ENCODE measurements around the gene GPC6. TPM values are rescaled to one million over a fixed set of nuclear protein-coding genes. Genes with fewer than 3 reads are reported as not detected.

GPC6 gene
- total RNA-seq, 4 donors from 2014 or later: 2.7 to 5.7 (median 4.4) TPM

- TF ChIP-seq POLR2A (IDR thresholded peaks at IDR 0.05) (no peak), POLR2AphosphoS5 (IDR thresholded peaks at IDR 0.05) (no peak), CTCF (IDR thresholded peaks at IDR 0.05) (no peak), EP300 (IDR thresholded peaks at IDR 0.05) (no peak)
- WGBS: 44% methylated on average over 4 of the region's 4 CpGs
- DNase-seq (ENCODE audit: low spot score in 2 of 2): no peak
- Histone ChIP-seq H3K4me1 (no peaks in the 10 kb centered on the region), H3K4me3 (no peak overlapping the region), H3K27me3 (no peaks in the 10 kb centered on the region), H3K9me3 (no peaks in the 10 kb centered on the region), H3K36me3 (no peaks in the 10 kb centered on the region), H3K27ac (no peak overlapping the region)
Observed at GRCh38 chr13:93549326-93550005, 322.9 kb downstream of the GPC6 start.

GRCh38 chr13:93550236-93550635 is 323.6 kb downstream of the GPC6 start:
- H3K4me3 ChIP-seq: no peak overlapping the region
- H3K4me1 ChIP-seq: no peaks in the 10 kb centered on the region
- H3K9me3 ChIP-seq: no peaks in the 10 kb centered on the region
- H3K36me3 ChIP-seq: no peaks in the 10 kb centered on the region
- no peak for DNase-seq (ENCODE audit: low spot score in 2 of 2)
- TF ChIP-seq EP300 (IDR thresholded peaks at IDR 0.05) (no peak), POLR2A (IDR thresholded peaks at IDR 0.05) (no peak), CTCF (IDR thresholded peaks at IDR 0.05) (no peak), POLR2AphosphoS5 (IDR thresholded peaks at IDR 0.05) (no peak)
- no peaks in the 10 kb centered on the region for H3K27me3 ChIP-seq
- H3K27ac ChIP-seq: no peak overlapping the region

- H3K27ac ChIP-seq: no peak overlapping the region
- H3K27me3 ChIP-seq: no peaks in the 10 kb centered on the region
- DNase-seq (ENCODE audit: low spot score in 2 of 2): no peak
- H3K4me3 ChIP-seq: no peak overlapping the region
- TF ChIP-seq POLR2AphosphoS5 (IDR thresholded peaks at IDR 0.05): no peak
- TF ChIP-seq EP300 (IDR thresholded peaks at IDR 0.05): no peak
- TF ChIP-seq CTCF (IDR thresholded peaks at IDR 0.05): no peak
- TF ChIP-seq POLR2A (IDR thresholded peaks at IDR 0.05): no peak
- H3K9me3 ChIP-seq: no peaks in the 10 kb centered on the region
- H3K36me3 ChIP-seq: no peaks in the 10 kb centered on the region
- no peaks in the 10 kb centered on the region for H3K4me1 ChIP-seq
Observed at GRCh38 chr13:93552596-93552995, 326.0 kb downstream of the GPC6 start.

GRCh38 chr13:93554514-93554913 is 327.9 kb downstream of the GPC6 start:
- no peaks in the 10 kb centered on the region for H3K4me1 ChIP-seq
- no peak overlapping the region for H3K27ac ChIP-seq
- TF ChIP-seq POLR2AphosphoS5 (IDR thresholded peaks at IDR 0.05) (no peak), EP300 (IDR thresholded peaks at IDR 0.05) (no peak), POLR2A (IDR thresholded peaks at IDR 0.05) (no peak)
- H3K4me3 ChIP-seq: no peak overlapping the region
- no peak for DNase-seq (ENCODE audit: low spot score in 2 of 2)
- WGBS: 81% methylated on average over 3 of the region's 3 CpGs
- H3K36me3 ChIP-seq: no peaks in the 10 kb centered on the region
- no peaks in the 10 kb centered on the region for H3K9me3 ChIP-seq
- H3K27me3 ChIP-seq: no peaks in the 10 kb centered on the region

GRCh38 chr13:93558637-93559036 is 332.0 kb downstream of the GPC6 start:
- no peak for TF ChIP-seq POLR2AphosphoS5 (IDR thresholded peaks at IDR 0.05)
- TF ChIP-seq POLR2A (IDR thresholded peaks at IDR 0.05): no peak
- no peak for TF ChIP-seq EP300 (IDR thresholded peaks at IDR 0.05)
- no peak for TF ChIP-seq CTCF (IDR thresholded peaks at IDR 0.05)
- no peak overlapping the region for H3K27ac ChIP-seq
- no peak for DNase-seq (ENCODE audit: low spot score in 2 of 2)
- H3K27me3 ChIP-seq: no peaks in the 10 kb centered on the region
- no peaks in the 10 kb centered on the region for H3K4me1 ChIP-seq
- no peaks in the 10 kb centered on the region for H3K9me3 ChIP-seq
- no peaks in the 10 kb centered on the region for H3K36me3 ChIP-seq
- 65% methylated on average over 3 of the region's 3 CpGs for WGBS
- no peak overlapping the region for H3K4me3 ChIP-seq

- Histone ChIP-seq H3K36me3 (no peaks in the 10 kb centered on the region), H3K4me1 (no peaks in the 10 kb centered on the region), H3K27ac (no peak overlapping the region), H3K4me3 (no peak overlapping the region), H3K27me3 (no peaks in the 10 kb centered on the region), H3K9me3 (no peaks in the 10 kb centered on the region)
- 45% methylated on average over 3 of the region's 3 CpGs for WGBS
- DNase-seq (ENCODE audit: low spot score in 2 of 2): no peak
- TF ChIP-seq EP300 (IDR thresholded peaks at IDR 0.05): no peak
- no peak for TF ChIP-seq POLR2A (IDR thresholded peaks at IDR 0.05)
- TF ChIP-seq CTCF (IDR thresholded peaks at IDR 0.05): no peak
Observed at GRCh38 chr13:93559718-93560117, 333.1 kb downstream of the GPC6 start.

All from suprapubic skin (tissue), 4 donors.